Measurements from ENCODE around the gene CYP27C1. TPM values are rescaled to one million over a fixed set of nuclear protein-coding genes. Genes with fewer than 3 reads are reported as not detected.

CYP27C1 gene
- total RNA-seq, 4 donors from 2014 or later = 1.8 to 12.7 (median 2.9) TPM

GRCh38 chr2:127187081-127187775, 32.9 kb downstream of the CYP27C1 start:
- TF ChIP-seq EP300 (IDR thresholded peaks at IDR 0.05) (no peak), CTCF (IDR thresholded peaks at IDR 0.05) (no peak), POLR2A (IDR thresholded peaks at IDR 0.05) (no peak)
- peak in 1 of 2 donors; percentile 71 for DNase-seq (ENCODE audit: low spot score in 2 of 2)

GRCh38 chr2:127185705-127186104, 34.4 kb downstream of the CYP27C1 start:
- Histone ChIP-seq H3K27me3 (no peaks in the 10 kb centered on the region), H3K36me3 (no peaks in the 10 kb centered on the region), H3K4me3 (no peak overlapping the region), H3K27ac (no peak overlapping the region), H3K4me1 (no peaks in the 10 kb centered on the region), H3K9me3 (peaks cover 2% of the 10 kb centered on the region)
- peak in 1 of 2 donors; percentile 41 for DNase-seq (ENCODE audit: low spot score in 2 of 2)
- no peak for TF ChIP-seq POLR2A (IDR thresholded peaks at IDR 0.05)
- no peak for TF ChIP-seq POLR2AphosphoS5 (IDR thresholded peaks at IDR 0.05)
- no peak for TF ChIP-seq CTCF (IDR thresholded peaks at IDR 0.05)
- TF ChIP-seq EP300 (IDR thresholded peaks at IDR 0.05) = no peak
- WGBS = 49% methylated on average over 4 of the region's 4 CpGs

More at GRCh38 chr2:127187081-127187775, 32.9 kb downstream of the CYP27C1 start:
- Histone ChIP-seq H3K36me3 (no peaks in the 10 kb centered on the region), H3K27ac (no peak overlapping the region), H3K9me3 (no peaks in the 10 kb centered on the region), H3K27me3 (no peaks in the 10 kb centered on the region), H3K4me3 (no peak overlapping the region), H3K4me1 (no peaks in the 10 kb centered on the region)
- WGBS = 90% methylated on average over 17 of the region's 17 CpGs

- Histone ChIP-seq H3K27me3 (no peaks in the 10 kb centered on the region), H3K27ac (no peak overlapping the region), H3K36me3 (no peaks in the 10 kb centered on the region), H3K4me1 (no peaks in the 10 kb centered on the region), H3K9me3 (peaks cover 5% of the 10 kb centered on the region), H3K4me3 (no peak overlapping the region)
- no peak for TF ChIP-seq POLR2A (IDR thresholded peaks at IDR 0.05)
- no peak for TF ChIP-seq CTCF (IDR thresholded peaks at IDR 0.05)
- TF ChIP-seq EP300 (IDR thresholded peaks at IDR 0.05) = no peak
- TF ChIP-seq POLR2AphosphoS5 (IDR thresholded peaks at IDR 0.05) = no peak
- peak in 1 of 2 donors; percentile 59 for DNase-seq (ENCODE audit: low spot score in 2 of 2)
- WGBS = 90% methylated on average over 9 of the region's 9 CpGs
Measured at GRCh38 chr2:127185093-127185492, 35.0 kb downstream of the CYP27C1 start.

- DNase-seq (ENCODE audit: low spot score in 2 of 2) = no peak
- no peak for TF ChIP-seq EP300 (IDR thresholded peaks at IDR 0.05)
- Histone ChIP-seq H3K4me3 (no peak overlapping the region), H3K36me3 (no peaks in the 10 kb centered on the region), H3K27me3 (no peaks in the 10 kb centered on the region), H3K4me1 (no peaks in the 10 kb centered on the region), H3K9me3 (peaks cover 5% of the 10 kb centered on the region), H3K27ac (no peak overlapping the region)
- WGBS = 84% methylated on average over 3 of the region's 3 CpGs
Measured at GRCh38 chr2:127183771-127184170, 36.3 kb downstream of the CYP27C1 start.

- Histone ChIP-seq H3K27me3 (no peaks in the 10 kb centered on the region), H3K4me3 (no peak overlapping the region), H3K9me3 (peaks cover 5% of the 10 kb centered on the region), H3K4me1 (no peaks in the 10 kb centered on the region), H3K27ac (no peak overlapping the region), H3K36me3 (no peaks in the 10 kb centered on the region)
- 84% methylated on average over 10 of the region's 10 CpGs for WGBS
- DNase-seq (ENCODE audit: low spot score in 2 of 2) = peak in 1 of 2 donors; percentile 48
- no peak for TF ChIP-seq CTCF (IDR thresholded peaks at IDR 0.05)
- TF ChIP-seq EP300 (IDR thresholded peaks at IDR 0.05) = no peak
- no peak for TF ChIP-seq POLR2A (IDR thresholded peaks at IDR 0.05)
- TF ChIP-seq POLR2AphosphoS5 (IDR thresholded peaks at IDR 0.05) = no peak
Measured at GRCh38 chr2:127182626-127183458, 37.3 kb downstream of the CYP27C1 start.
